HepG2 (cell line): ENCODE results near the gene ECM1. TPM values are rescaled to one million over a fixed set of nuclear protein-coding genes. Genes with fewer than 3 reads are reported as not detected.

Experiments
- ATF7-NPFF ChIP-seq: sonication (generic); formaldehyde crosslinking; IDR thresholded peaks from 2 replicates; pipeline ENCODE4 v1.8.1; 2023; ENCODE audit warnings: mild to moderate bottlenecking, low read depth, missing genetic modification reagents, moderate library complexity
- GLI4 ChIP-seq: sonication (generic); formaldehyde crosslinking; IDR thresholded peaks from 2 replicates; pipeline ENCODE4 v1.5.1; 2020; ENCODE audit warnings: missing genetic modification reagents, mild to moderate bottlenecking, moderate library complexity, borderline replicate concordance
- KDM5B ChIP-seq: sonication (generic); formaldehyde crosslinking; IDR thresholded peaks from 2 replicates; pipeline ENCODE4 v1.4.0; 2020; ENCODE audit warnings: missing genetic modification reagents, mild to moderate bottlenecking, borderline replicate concordance
- MXD3 ChIP-seq: IDR thresholded peaks from 2 replicates; pipeline ENCODE4 v1.6.1; 2016; ENCODE audit warnings: mild to moderate bottlenecking, missing biosample characterization, missing genetic modification reagents
- NONO ChIP-seq, 2 experiments: fragments of 450-650 bp in 1 of 2; sonication (generic) in 1 of 2; formaldehyde crosslinking in 1 of 2; IDR thresholded peaks in 1 of 2; conservative IDR thresholded peaks in 1 of 2; 2 replicates each; pipeline versions ENCODE4 v1.6.1 to v1.8.0; 2017 to 2022; ENCODE audit warnings: mild to moderate bottlenecking in 1 of 2, missing genetic modification reagents in 1 of 2, moderate library complexity in 1 of 2
- RARA ChIP-seq: IDR thresholded peaks from 2 replicates; pipeline ENCODE4 v1.6.1; 2016; ENCODE audit warnings: missing genetic modification reagents, missing compliant biosample characterization
- RBM39 ChIP-seq: fragments of 200-400 bp; formaldehyde crosslinking; IDR thresholded peaks from one replicate; pipeline ENCODE4 v1.6.1; 2018; ENCODE audit warnings: antibody characterized with exemption, mild to moderate bottlenecking, low read depth, low read length; ENCODE audit not compliant: poor library complexity, severe bottlenecking
- RNF2 ChIP-seq: fragments of 450-650 bp; conservative IDR thresholded peaks from 2 replicates; pipeline ENCODE4 v1.6.1; 2016; ENCODE audit warnings: low read depth
- TBL1XR1 ChIP-seq: fragments of 150-350 bp; IDR thresholded peaks from 2 replicates; pipeline ENCODE4 v1.6.1; 2014; ENCODE audit warnings: borderline replicate concordance, low read length; ENCODE audit not compliant: partially characterized antibody
- USF2 ChIP-seq, 2 experiments: sonication (generic) in 1 of 2; formaldehyde crosslinking in 1 of 2; IDR thresholded peaks; 2 replicates each; pipeline versions ENCODE4 v1.5.1 to v1.6.1; 2011 to 2020; ENCODE audit warnings: borderline replicate concordance in 1 of 2, low read depth in 1 of 2, low read length in 1 of 2, mild to moderate bottlenecking in 1 of 2, missing genetic modification reagents in 1 of 2, moderate library complexity in 1 of 2
- ZBTB38 ChIP-seq: sonication (generic); formaldehyde crosslinking; IDR thresholded peaks from 2 replicates; pipeline ENCODE4 v1.5.1; 2020; ENCODE audit warnings: mild to moderate bottlenecking, missing genetic modification reagents
- ZNF350 ChIP-seq: sonication (generic); formaldehyde crosslinking; IDR thresholded peaks from 2 replicates; pipeline ENCODE4 v1.4.0; 2020; ENCODE audit warnings: mild to moderate bottlenecking, low read depth, missing genetic modification reagents, borderline replicate concordance
- ZNF549 ChIP-seq: sonication (generic); formaldehyde crosslinking; IDR thresholded peaks from 2 replicates; pipeline ENCODE4 v1.5.0; 2020; ENCODE audit warnings: missing genetic modification reagents
- ZNF687 ChIP-seq: sonication (generic); formaldehyde crosslinking; IDR thresholded peaks from 2 replicates; pipeline ENCODE4 v1.5.1; 2020; ENCODE audit warnings: mild to moderate bottlenecking, missing genetic modification reagents, moderate library complexity
- ZNF841 ChIP-seq: sonication (generic); formaldehyde crosslinking; IDR thresholded peaks from 2 replicates; pipeline ENCODE4 v1.8.1; 2023; ENCODE audit warnings: missing genetic modification reagents, borderline replicate concordance
- ZSCAN21 ChIP-seq: sonication (generic); formaldehyde crosslinking; IDR thresholded peaks from 2 replicates; pipeline ENCODE4 v1.8.0; 2022; ENCODE audit warnings: mild to moderate bottlenecking, missing genetic modification reagents, moderate library complexity, borderline replicate concordance
- polyA plus RNA-seq, 8 experiments: library from polyadenylated mRNA; depleted of rRNA in 3 of 8; stranded (reverse) in 7 of 8; unstranded in 1 of 8; fragments of >200 nt; fragmentation: Illumina TruSeq in 4 of 8; extraction: Trizol in 4 of 8; gene quantifications; 2 replicates each; pipeline versions ENCODE4 v1.2.1 to v1.2.3, GENCODE V29; 2011 to 2016; ENCODE audit warnings: low read depth in 4 of 8, missing spikeins in 1 of 8, mixed read lengths in 1 of 8; ENCODE audit not compliant: insufficient read depth in 1 of 8
- total RNA-seq, 5 experiments: library from RNA; depleted of rRNA; stranded (reverse); fragments of >200 nt; fragmentation: Illumina TruSeq; extraction: Trizol; gene quantifications; 2 replicates each; pipeline ENCODE4 v1.2.3, GENCODE V29; 2016; ENCODE audit warnings: low read depth in 1 of 5
- TF ChIP-seq, protein P1 (sequence below): sonication (generic); formaldehyde crosslinking; IDR thresholded peaks from 2 replicates; pipeline ENCODE4 v1.5.0; 2020; ENCODE audit warnings: mild to moderate bottlenecking, missing genetic modification reagents

ECM1 gene
- total and polyA plus RNA-seq, 2 of the 13 experiments (the other 11 are each of a cell fraction or from before 2014, with no cell fraction given) = 0.42 to 1.0 TPM

DNA sequence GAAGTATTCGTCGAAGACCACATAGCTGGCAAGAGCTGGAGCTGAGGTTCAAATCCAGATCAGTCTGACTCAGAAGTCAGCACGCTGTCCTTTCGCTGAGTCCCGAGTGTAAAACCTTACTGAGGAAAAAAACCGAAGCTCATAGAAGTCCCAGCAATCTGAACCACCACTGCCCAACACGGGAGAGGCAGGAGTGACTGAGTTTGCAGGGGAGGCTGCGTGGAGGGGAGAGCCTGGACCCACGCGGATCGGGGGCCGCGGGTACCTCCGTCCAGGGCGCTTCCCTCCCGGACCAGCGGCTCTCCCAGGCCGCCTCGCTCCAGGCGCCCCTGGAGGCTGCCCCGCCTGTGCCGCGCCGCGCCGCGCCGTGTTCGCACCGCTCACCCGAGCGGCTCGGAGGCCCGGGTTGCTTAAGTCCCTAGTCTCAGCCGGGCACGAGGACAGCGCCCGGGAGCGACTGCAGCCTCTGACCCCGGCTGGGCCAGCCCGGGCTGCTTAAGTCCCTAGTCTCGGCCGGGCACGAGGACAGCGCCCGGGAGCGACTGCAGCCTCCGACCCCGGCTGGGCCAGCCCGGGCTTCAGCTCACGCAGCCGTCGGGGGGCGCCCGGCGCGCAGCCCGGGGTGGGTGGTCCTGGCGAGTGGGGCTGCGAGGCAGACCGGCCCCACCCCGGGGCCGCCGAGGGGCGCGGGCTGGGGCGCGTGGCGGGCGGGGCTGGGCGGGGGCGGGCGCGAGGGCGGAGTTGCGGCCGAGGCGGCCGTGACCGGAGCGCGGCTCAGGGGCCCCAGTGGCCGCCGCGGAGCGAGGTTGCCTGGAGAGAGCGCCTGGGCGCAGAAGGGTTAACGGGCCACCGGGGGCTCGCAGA lies 41.0 kb downstream of the ECM1 start, which contains the start of gene ADAMTSL4 (continued):
- TF ChIP-seq ZNF687 (CRISPR knock-in tag) (peak; percentile 86), ZNF841 (CRISPR knock-in tag) (0 out of 2 replicates have a peak, but pooled peaks have one; percentile 37), GLI4 (no peak), ZNF350 (no peak), ZSCAN21 (CRISPR knock-in tag) (peak; percentile 40; the same call in 1 of the 2 replicates), ZBTB38 (CRISPR knock-in tag) (0 out of 2 replicates have a peak, but pooled peaks have one; percentile 16), RARA (CRISPR knock-in tag) (peak; percentile 25; the same call in 1 of the 2 replicates), RNF2 (peak; percentile 56; the same call in 1 of the 2 replicates), ATF7-NPFF (CRISPR knock-in tag) (0 out of 2 replicates have a peak, but pooled peaks have one; percentile 54), NONO (IDR thresholded peaks at IDR 0.05) (no peak), NONO (CRISPR knock-in tag; conservative IDR thresholded peaks at IDR 0.05) (0 out of 2 replicates have a peak, but pooled peaks have one; percentile 2), RBM39 (peak; percentile 62), MXD3 (0 out of 2 replicates have a peak, but pooled peaks have one; percentile 58), TBL1XR1 (peak; percentile 12), ZNF549 (CRISPR knock-in tag) (no peak), KDM5B (CRISPR knock-in tag) (peak; percentile 57; the same call in 1 of the 2 replicates), USF2 (IDR thresholded peaks at IDR 0.05; ENCODE audit: low read depth, low read length) (no peak), USF2 (CRISPR knock-in tag; IDR thresholded peaks at IDR 0.05; ENCODE audit: borderline replicate concordance) (no peak)
- TF ChIP-seq, protein P1, sequence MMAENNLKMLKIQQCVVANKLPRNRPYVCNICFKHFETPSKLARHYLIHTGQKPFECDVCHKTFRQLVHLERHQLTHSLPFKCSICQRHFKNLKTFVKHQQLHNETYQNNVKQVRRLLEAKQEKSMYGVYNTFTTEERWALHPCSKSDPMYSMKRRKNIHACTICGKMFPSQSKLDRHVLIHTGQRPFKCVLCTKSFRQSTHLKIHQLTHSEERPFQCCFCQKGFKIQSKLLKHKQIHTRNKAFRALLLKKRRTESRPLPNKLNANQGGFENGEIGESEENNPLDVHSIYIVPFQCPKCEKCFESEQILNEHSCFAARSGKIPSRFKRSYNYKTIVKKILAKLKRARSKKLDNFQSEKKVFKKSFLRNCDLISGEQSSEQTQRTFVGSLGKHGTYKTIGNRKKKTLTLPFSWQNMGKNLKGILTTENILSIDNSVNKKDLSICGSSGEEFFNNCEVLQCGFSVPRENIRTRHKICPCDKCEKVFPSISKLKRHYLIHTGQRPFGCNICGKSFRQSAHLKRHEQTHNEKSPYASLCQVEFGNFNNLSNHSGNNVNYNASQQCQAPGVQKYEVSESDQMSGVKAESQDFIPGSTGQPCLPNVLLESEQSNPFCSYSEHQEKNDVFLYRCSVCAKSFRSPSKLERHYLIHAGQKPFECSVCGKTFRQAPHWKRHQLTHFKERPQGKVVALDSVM = peak; percentile 68
